HCT116 (cell line): ENCODE results near the gene NAA15. TPM values are rescaled to one million over a fixed set of nuclear protein-coding genes. Genes with fewer than 3 reads are reported as not detected.

Experiments used
- ATAC-seq: fragments of 200-7000 bp; cut with Tn5 transposase; 2 replicates; pipeline ENCODE4 v1.9.1; 2020; ENCODE audit warnings: mild to moderate bottlenecking, moderate library complexity
- BruUV-seq: library from RNA; stranded (reverse); fragments of 400-500 nt; replicated peaks from 2 replicates; lab custom pipeline; 2021; lab: Mats Ljungman, UMichigan
- CTCF ChIA-PET: fragments of 300-600 bp; sonication (Branson Sonifier 250); formaldehyde crosslinking; loops from one replicate; lab custom pipeline; 2021; ENCODE audit warnings: antibody characterized with exemption; lab: Charles Lee
- POLR2A ChIA-PET: fragments of 300-600, 350-600 bp; sonication (Branson Sonifier 250); formaldehyde crosslinking; loops from one replicate; lab custom pipeline; 2021; ENCODE audit warnings: antibody characterized with exemption; lab: Charles Lee
- RAD21 ChIA-PET, 2 experiments: fragments of 300-600 bp; sonication (Branson Sonifier 250); formaldehyde crosslinking; loops; one replicate each; lab custom pipeline; 2023; ENCODE audit warnings: low total read pairs in 2 of 2; ENCODE audit not compliant: uncharacterized antibody in 2 of 2, unreplicated experiment in 2 of 2, low non-redundant PET in 1 of 2; lab: Charles Lee
- DNase-seq: peaks from one replicate; pipeline ENCODE4 v3.0.0-alpha.2; 2010; ENCODE audit warnings: low read depth, low spot score
- H2AFZ ChIP-seq: fragments of 200-600 bp; shearing (Covaris generic), sonication (generic); 2 replicates; pipeline ENCODE4 v1.6.1; 2017; ENCODE audit warnings: low read depth, mixed run types, mixed read lengths, antibody characterized with exemption, low read length; ENCODE audit not compliant: poor library complexity, severe bottlenecking
- H3K27ac ChIP-seq: 2 replicates; pipeline ENCODE4 v1.5.1; 2012; ENCODE audit warnings: low read depth, low read length
- H3K27me3 ChIP-seq: fragments of 200-600 bp; sonication (generic); 2 replicates; pipeline ENCODE4 v1.6.1; 2016; ENCODE audit warnings: mixed run types, low read length, mixed read lengths; ENCODE audit not compliant: insufficient read depth
- H3K36me3 ChIP-seq, 2 experiments: fragments of 200-500 bp in 1 of 2; fragments of 200-600 bp in 1 of 2; sonication (Bioruptor generic) in 1 of 2; sonication (generic) in 1 of 2; 2 replicates each; pipeline versions ENCODE4 v1.5.1 to v1.6.1; 2014 to 2016; ENCODE audit warnings: low read length in 2 of 2, inconsistent platforms in 1 of 2, mixed read lengths in 1 of 2, mixed run types in 1 of 2; ENCODE audit not compliant: insufficient read depth in 2 of 2, control insufficient read depth in 1 of 2
- H3K4me1 ChIP-seq, 2 experiments: fragments of 200-600 bp in 1 of 2; sonication (generic) in 1 of 2; 2 replicates each; pipeline versions ENCODE4 v1.5.1 to v1.6.1; 2012 to 2017; ENCODE audit warnings: low read length in 2 of 2, inconsistent platforms in 1 of 2, mild to moderate bottlenecking in 1 of 2, mixed read lengths in 1 of 2, mixed run types in 1 of 2, moderate library complexity in 1 of 2; ENCODE audit not compliant: insufficient read depth in 2 of 2, control insufficient read depth in 1 of 2
- H3K4me2 ChIP-seq: fragments of 200-600 bp; sonication (generic); 2 replicates; pipeline ENCODE4 v1.6.1; 2017; ENCODE audit warnings: mixed run types, low read length, mixed read lengths
- H3K4me3 ChIP-seq, 2 experiments: fragments of 200-600 bp in 1 of 2; sonication (generic) in 1 of 2; replicated peaks in 1 of 2; 2 replicates each; pipeline ENCODE4 v1.5.1; 2011 to 2016; ENCODE audit warnings: low read length in 2 of 2, control low read depth in 1 of 2, low read depth in 1 of 2, mild to moderate bottlenecking in 1 of 2, mixed read lengths in 1 of 2, mixed run types in 1 of 2
- H3K79me2 ChIP-seq: fragments of 200-600 bp; sonication (generic); 2 replicates; pipeline ENCODE4 v1.6.1; 2017; ENCODE audit warnings: mild to moderate bottlenecking, mixed run types, low read length, moderate library complexity, mixed read lengths; ENCODE audit not compliant: insufficient read depth
- H3K9ac ChIP-seq: fragments of 200-600 bp; sonication (generic); 2 replicates; pipeline ENCODE4 v1.6.1; 2016; ENCODE audit warnings: low read length, mixed read lengths
- H3K9me2 ChIP-seq: fragments of 200-600 bp; sonication (generic), shearing (Covaris generic); 2 replicates; pipeline ENCODE4 v1.6.1; 2017; ENCODE audit warnings: mixed run types, mild to moderate bottlenecking, moderate library complexity; ENCODE audit not compliant: insufficient read depth
- H3K9me3 ChIP-seq, 2 experiments: fragments of 200-500 bp in 1 of 2; fragments of 200-600 bp in 1 of 2; sonication (Bioruptor generic) in 1 of 2; sonication (generic) in 1 of 2; 2 replicates each; pipeline ENCODE4 v1.6.1; 2014 to 2017; ENCODE audit warnings: low read length in 2 of 2, mixed read lengths in 2 of 2, inconsistent platforms in 1 of 2, low read depth in 1 of 2, mild to moderate bottlenecking in 1 of 2, mixed run types in 1 of 2, moderate library complexity in 1 of 2; ENCODE audit not compliant: control insufficient read depth in 1 of 2, insufficient read depth in 1 of 2
- H4K20me1 ChIP-seq: fragments of 200-600 bp; sonication (generic), shearing (Covaris generic); 2 replicates; pipeline ENCODE4 v1.6.1; 2017; ENCODE audit warnings: mixed run types, mild to moderate bottlenecking, moderate library complexity; ENCODE audit not compliant: insufficient read depth
- CEBPB ChIP-seq: IDR thresholded peaks from 2 replicates; pipeline ENCODE4 v1.6.1; 2012; ENCODE audit warnings: low read depth
- EGR1 ChIP-seq: IDR thresholded peaks from 2 replicates; pipeline ENCODE4 v1.6.1; 2012; ENCODE audit warnings: low read depth
- EZH2phosphoT487 ChIP-seq: fragments of 200-600 bp; IDR thresholded peaks from 2 replicates; pipeline ENCODE4 v1.6.1; 2018; ENCODE audit warnings: antibody characterized with exemption, borderline replicate concordance
- FOSL1 ChIP-seq: IDR thresholded peaks from 2 replicates; pipeline ENCODE4 v1.6.1; 2012; ENCODE audit warnings: low read depth
- POLR2A ChIP-seq: IDR thresholded peaks from 2 replicates; pipeline ENCODE4 v1.7.0; 2011; ENCODE audit warnings: borderline replicate concordance; ENCODE audit not compliant: insufficient read depth, insufficient read length; ENCODE audit errors: extremely low read depth
- RAD21 ChIP-seq: IDR thresholded peaks from 2 replicates; pipeline ENCODE4 v1.6.1; 2012; ENCODE audit warnings: low read depth, mild to moderate bottlenecking
- SP1 ChIP-seq: IDR thresholded peaks from 2 replicates; pipeline ENCODE4 v1.6.1; 2012; ENCODE audit warnings: low read depth
- ZNF274 ChIP-seq: fragments of 200-500 bp; sonication (Bioruptor generic); IDR thresholded peaks from 2 replicates; pipeline ENCODE4 v1.6.1; 2014; ENCODE audit warnings: mild to moderate bottlenecking, low read depth, low read length, inconsistent platforms
- intact Hi-C: fragments of 100-400 bp; cut with micrococcal nuclease; formaldehyde crosslinking; loops from 2 replicates; pipeline ENCODE4 v1.10.0; 2022
- total RNA-seq: library from RNA; stranded (reverse); gene quantifications from one replicate; pipeline ENCODE4 v1.2.1, GENCODE V29; 2021; ENCODE audit not compliant: unreplicated experiment
- TF ChIP-seq, protein P1 (sequence below): IDR thresholded peaks from 2 replicates; pipeline ENCODE4 v1.6.1; 2012; ENCODE audit warnings: low read depth
- TF ChIP-seq, protein P2 (sequence below), 3 experiments: fragments of 200-600 bp in 1 of 3; sonication (generic) in 1 of 3; IDR thresholded peaks in 2 of 3; conservative IDR thresholded peaks in 1 of 3; 2 replicates each; pipeline ENCODE4 v1.5.1; 2012 to 2017; ENCODE audit warnings: low read depth in 2 of 3, low read length in 2 of 3, antibody characterized with exemption in 1 of 3, borderline replicate concordance in 1 of 3, control low read depth in 1 of 3, mild to moderate bottlenecking in 1 of 3, mixed read lengths in 1 of 3, mixed run types in 1 of 3, moderate library complexity in 1 of 3; ENCODE audit not compliant: insufficient read depth in 1 of 3
- TF ChIP-seq, protein P3 (sequence below): IDR thresholded peaks from 2 replicates; pipeline ENCODE4 v1.6.1; 2011; ENCODE audit warnings: mild to moderate bottlenecking, low read length, moderate library complexity; ENCODE audit not compliant: insufficient replicate concordance; ENCODE audit errors: extremely low read depth

The NAA15 gene
- total RNA-seq, 1 experiment from 2014 or later, result 79.7 TPM

DNA sequence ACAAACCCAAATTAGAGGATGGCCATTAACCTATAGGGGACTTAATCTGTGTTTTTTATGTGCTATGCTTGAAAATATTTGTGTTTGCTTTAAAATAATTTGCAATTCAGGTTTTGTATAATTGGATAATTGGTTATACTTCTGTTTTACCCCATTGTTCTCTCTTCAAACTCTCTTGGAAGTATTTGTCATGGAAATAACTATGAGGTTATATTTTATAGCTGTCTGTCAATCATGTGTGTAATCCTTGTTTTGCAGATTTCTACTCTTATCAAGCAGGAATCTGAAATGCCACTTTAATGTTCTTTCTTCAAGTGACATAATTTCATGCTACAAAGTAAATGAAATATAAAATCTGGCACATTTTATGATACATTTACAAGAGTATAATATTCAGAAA, 16.3 kb downstream of the NAA15 start:
- Histone ChIP-seq H3K36me3 (no peaks in the 10 kb centered on the region), H3K9me2 (no peaks in the 10 kb centered on the region), H3K4me2 (no peak overlapping the region), H3K9ac (no peak overlapping the region), H3K4me3 (no peak overlapping the region), H3K27me3 (no peaks in the 10 kb centered on the region), H3K79me2 (peaks cover 100% of the 10 kb centered on the region), H3K4me1 (no peaks in the 10 kb centered on the region), H4K20me1 (peaks cover 54% of the 10 kb centered on the region; the same call in 1 of the 2 replicates), H3K9me3 (no peaks in the 10 kb centered on the region), H3K27ac (no peak overlapping the region), H2AFZ (no peak overlapping the region)
- ATAC-seq (no peak), DNase-seq (no peak)
- intact Hi-C loops, result no loop called here
- CTCF ChIA-PET, result no interaction called here
- no TSS peak for BruUV-seq
- TF ChIP-seq, protein P1, sequence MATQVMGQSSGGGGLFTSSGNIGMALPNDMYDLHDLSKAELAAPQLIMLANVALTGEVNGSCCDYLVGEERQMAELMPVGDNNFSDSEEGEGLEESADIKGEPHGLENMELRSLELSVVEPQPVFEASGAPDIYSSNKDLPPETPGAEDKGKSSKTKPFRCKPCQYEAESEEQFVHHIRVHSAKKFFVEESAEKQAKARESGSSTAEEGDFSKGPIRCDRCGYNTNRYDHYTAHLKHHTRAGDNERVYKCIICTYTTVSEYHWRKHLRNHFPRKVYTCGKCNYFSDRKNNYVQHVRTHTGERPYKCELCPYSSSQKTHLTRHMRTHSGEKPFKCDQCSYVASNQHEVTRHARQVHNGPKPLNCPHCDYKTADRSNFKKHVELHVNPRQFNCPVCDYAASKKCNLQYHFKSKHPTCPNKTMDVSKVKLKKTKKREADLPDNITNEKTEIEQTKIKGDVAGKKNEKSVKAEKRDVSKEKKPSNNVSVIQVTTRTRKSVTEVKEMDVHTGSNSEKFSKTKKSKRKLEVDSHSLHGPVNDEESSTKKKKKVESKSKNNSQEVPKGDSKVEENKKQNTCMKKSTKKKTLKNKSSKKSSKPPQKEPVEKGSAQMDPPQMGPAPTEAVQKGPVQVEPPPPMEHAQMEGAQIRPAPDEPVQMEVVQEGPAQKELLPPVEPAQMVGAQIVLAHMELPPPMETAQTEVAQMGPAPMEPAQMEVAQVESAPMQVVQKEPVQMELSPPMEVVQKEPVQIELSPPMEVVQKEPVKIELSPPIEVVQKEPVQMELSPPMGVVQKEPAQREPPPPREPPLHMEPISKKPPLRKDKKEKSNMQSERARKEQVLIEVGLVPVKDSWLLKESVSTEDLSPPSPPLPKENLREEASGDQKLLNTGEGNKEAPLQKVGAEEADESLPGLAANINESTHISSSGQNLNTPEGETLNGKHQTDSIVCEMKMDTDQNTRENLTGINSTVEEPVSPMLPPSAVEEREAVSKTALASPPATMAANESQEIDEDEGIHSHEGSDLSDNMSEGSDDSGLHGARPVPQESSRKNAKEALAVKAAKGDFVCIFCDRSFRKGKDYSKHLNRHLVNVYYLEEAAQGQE, result no peak
- TF ChIP-seq CEBPB (no peak), EZH2phosphoT487 (no peak), SP1 (no peak), RAD21 (no peak), FOSL1 (no peak), ZNF274 (no peak), EGR1 (no peak), POLR2A (no peak)
- TF ChIP-seq, protein P2, sequence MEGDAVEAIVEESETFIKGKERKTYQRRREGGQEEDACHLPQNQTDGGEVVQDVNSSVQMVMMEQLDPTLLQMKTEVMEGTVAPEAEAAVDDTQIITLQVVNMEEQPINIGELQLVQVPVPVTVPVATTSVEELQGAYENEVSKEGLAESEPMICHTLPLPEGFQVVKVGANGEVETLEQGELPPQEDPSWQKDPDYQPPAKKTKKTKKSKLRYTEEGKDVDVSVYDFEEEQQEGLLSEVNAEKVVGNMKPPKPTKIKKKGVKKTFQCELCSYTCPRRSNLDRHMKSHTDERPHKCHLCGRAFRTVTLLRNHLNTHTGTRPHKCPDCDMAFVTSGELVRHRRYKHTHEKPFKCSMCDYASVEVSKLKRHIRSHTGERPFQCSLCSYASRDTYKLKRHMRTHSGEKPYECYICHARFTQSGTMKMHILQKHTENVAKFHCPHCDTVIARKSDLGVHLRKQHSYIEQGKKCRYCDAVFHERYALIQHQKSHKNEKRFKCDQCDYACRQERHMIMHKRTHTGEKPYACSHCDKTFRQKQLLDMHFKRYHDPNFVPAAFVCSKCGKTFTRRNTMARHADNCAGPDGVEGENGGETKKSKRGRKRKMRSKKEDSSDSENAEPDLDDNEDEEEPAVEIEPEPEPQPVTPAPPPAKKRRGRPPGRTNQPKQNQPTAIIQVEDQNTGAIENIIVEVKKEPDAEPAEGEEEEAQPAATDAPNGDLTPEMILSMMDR (IDR thresholded peaks at IDR 0.05 in 2 of 3, conservative IDR thresholded peaks at IDR 0.05 in 1 of 3; ENCODE audit: borderline replicate concordance in 1 of 3, insufficient read depth in 1 of 3, low read depth in 2 of 3, low read length in 2 of 3), result no peak
- TF ChIP-seq, protein P3, sequence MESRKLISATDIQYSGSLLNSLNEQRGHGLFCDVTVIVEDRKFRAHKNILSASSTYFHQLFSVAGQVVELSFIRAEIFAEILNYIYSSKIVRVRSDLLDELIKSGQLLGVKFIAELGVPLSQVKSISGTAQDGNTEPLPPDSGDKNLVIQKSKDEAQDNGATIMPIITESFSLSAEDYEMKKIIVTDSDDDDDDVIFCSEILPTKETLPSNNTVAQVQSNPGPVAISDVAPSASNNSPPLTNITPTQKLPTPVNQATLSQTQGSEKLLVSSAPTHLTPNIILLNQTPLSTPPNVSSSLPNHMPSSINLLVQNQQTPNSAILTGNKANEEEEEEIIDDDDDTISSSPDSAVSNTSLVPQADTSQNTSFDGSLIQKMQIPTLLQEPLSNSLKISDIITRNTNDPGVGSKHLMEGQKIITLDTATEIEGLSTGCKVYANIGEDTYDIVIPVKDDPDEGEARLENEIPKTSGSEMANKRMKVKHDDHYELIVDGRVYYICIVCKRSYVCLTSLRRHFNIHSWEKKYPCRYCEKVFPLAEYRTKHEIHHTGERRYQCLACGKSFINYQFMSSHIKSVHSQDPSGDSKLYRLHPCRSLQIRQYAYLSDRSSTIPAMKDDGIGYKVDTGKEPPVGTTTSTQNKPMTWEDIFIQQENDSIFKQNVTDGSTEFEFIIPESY, result no peak
- RAD21 ChIA-PET, result no interaction called here
- POLR2A ChIA-PET, result no interaction called here
